BLaER1 treated with 17β-estradiol and CSF1 and Interleukin-3, amounts not matched to agents 10 nM and 100 nM (cell line): ENCODE data around the gene ANKRD11.
"Not testable (repeated sequence)": the region's sequence is repeated elsewhere in the genome, so short reads cannot be mapped to it uniquely, and the experiment has no call there.

Experiments used
- H3K27ac ChIP-seq, 11 experiments: shearing (Covaris generic); formaldehyde crosslinking; 2 replicates each; pipeline ENCODE4 v1.8.1; 2022
- H3K27me3 ChIP-seq, 11 experiments: shearing (Covaris generic); formaldehyde crosslinking; 2 replicates each; pipeline ENCODE4 v1.8.1; 2022
- H3K36me3 ChIP-seq, 11 experiments: shearing (Covaris generic); formaldehyde crosslinking; 2 replicates each; pipeline ENCODE4 v1.8.1; 2022
- H3K4me1 ChIP-seq, 10 experiments: shearing (Covaris generic); formaldehyde crosslinking; 2 replicates each; pipeline ENCODE4 v1.8.1; 2022
- H3K4me2 ChIP-seq, 11 experiments: shearing (Covaris generic); formaldehyde crosslinking; 2 replicates each; pipeline ENCODE4 v1.8.1; 2022
- H3K4me3 ChIP-seq, 10 experiments: shearing (Covaris generic); formaldehyde crosslinking; 2 replicates each; pipeline ENCODE4 v1.8.1; 2022
- H3K9ac ChIP-seq, 11 experiments: shearing (Covaris generic); formaldehyde crosslinking; 2 replicates each; pipeline ENCODE4 v1.8.1; 2022
- H3K9me3 ChIP-seq, 11 experiments: shearing (Covaris generic); formaldehyde crosslinking; replicated peaks in 1 of 11; 2 replicates each; pipeline ENCODE4 v1.8.1; 2022
- H4K20me1 ChIP-seq, 11 experiments: shearing (Covaris generic); formaldehyde crosslinking; 2 replicates each; pipeline ENCODE4 v1.8.1; 2022
- Cebpa-rat ChIP-seq, 11 experiments: shearing (Covaris generic); IDR thresholded peaks; 2 replicates each; pipeline ENCODE4 v1.8.1; 2022

ANKRD11 gene

DNA sequence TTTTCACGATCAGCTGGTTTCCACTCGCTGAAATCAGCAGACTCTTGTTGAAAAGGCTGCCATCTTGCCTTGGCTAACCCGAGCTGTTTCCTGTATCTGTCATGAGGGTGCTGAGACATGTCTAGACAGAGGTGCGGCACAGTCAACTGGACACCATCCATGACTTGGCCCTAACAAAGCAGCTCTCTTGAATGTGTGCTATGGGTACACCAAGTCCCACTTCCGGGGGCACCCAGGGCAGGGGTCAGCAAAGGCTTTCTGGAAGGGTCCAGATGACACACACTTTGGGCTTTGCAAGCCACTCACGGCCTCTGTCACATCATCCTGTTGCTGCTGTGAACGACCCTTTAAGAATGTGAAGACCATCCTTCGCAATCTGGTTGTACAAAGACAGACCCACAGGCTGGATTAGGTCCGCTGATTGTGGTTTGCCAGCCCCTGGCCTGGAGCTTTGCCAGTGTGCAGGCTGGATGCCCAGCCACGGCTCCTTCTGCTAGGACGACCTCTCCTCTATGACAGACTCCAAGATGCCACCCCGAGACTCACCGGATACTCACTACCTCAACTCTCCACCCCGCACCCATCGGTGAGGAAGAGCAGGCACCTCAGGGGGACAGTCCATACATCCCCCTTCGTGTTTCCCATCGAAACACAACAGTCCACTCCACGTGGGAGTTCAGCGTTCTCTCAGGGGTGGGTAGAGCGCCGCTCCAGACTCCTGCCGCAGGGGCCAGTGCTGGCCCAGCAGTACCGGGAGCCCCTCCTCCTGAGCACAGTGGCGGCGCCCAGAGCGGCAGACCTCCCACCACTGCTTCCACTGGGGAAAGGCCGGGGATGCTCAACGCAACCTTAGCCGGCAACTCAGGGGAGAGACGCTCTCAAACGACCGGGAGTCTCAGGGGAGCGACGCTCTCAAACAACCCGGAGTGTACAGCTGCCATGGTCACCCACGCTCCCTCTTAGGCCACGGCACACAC lies 123.5 kb downstream of the ANKRD11 start:
- peak overlapping the region; percentile 63 to 91 (median 75) for H3K4me2 ChIP-seq
- H3K36me3 ChIP-seq = peaks cover 11 to 49% (median 37%) of the 10 kb centered on the region in 11 experiments
- H3K9me3 ChIP-seq = no peaks in the 10 kb centered on the region
- H3K27ac ChIP-seq = peak overlapping the region in 1 of 11 experiments; percentile 40; a peak in 4 of 22 replicates
- no peak overlapping the region for H3K4me3 ChIP-seq
- H3K4me1 ChIP-seq = peaks cover 95 to 100% (median 99%) of the 10 kb centered on the region in 10 experiments
- no peaks in the 10 kb centered on the region for H3K27me3 ChIP-seq
- no peak for TF ChIP-seq Cebpa-rat (IDR thresholded peaks at IDR 0.05)
- H4K20me1 ChIP-seq = peaks cover 98 to 100% (median 100%) of the 10 kb centered on the region in 11 experiments
- H3K9ac ChIP-seq = 0 out of 22 replicates have a peak overlapping the region, but pooled peaks of 2 of the 11 experiments have one; percentile 24 to 40

- H3K27ac ChIP-seq = no peak overlapping the region
Measured at GRCh38 chr16:89365996-89366395, 124.4 kb downstream of the ANKRD11 start.

GRCh38 chr16:89365044-89365467 lies 125.3 kb downstream of the ANKRD11 start:
- TF ChIP-seq Cebpa-rat (IDR thresholded peaks at IDR 0.05) = no peak
- H3K4me1 ChIP-seq = peaks cover 95 to 100% (median 99%) of the 10 kb centered on the region in 10 experiments
- H4K20me1 ChIP-seq = peaks cover 98 to 100% (median 100%) of the 10 kb centered on the region in 11 experiments

More at GRCh38 chr16:89365996-89366395, 124.4 kb downstream of the ANKRD11 start:
- H3K4me3 ChIP-seq = no peak overlapping the region
- H3K27me3 ChIP-seq = no peaks in the 10 kb centered on the region
- H3K9ac ChIP-seq = no peak overlapping the region
- peaks cover 5 to 41% (median 29%) of the 10 kb centered on the region in 11 experiments; a peak in 20 of 22 replicates for H3K36me3 ChIP-seq
- H3K9me3 ChIP-seq = no peaks in the 10 kb centered on the region
- peaks cover 95 to 100% (median 99%) of the 10 kb centered on the region in 10 experiments for H3K4me1 ChIP-seq
- peaks cover 98 to 100% (median 100%) of the 10 kb centered on the region in 11 experiments for H4K20me1 ChIP-seq
- peak overlapping the region in 10 of 11 experiments; percentile 69 to 93 (median 76); a peak in 16 of 22 replicates for H3K4me2 ChIP-seq
- no peak for TF ChIP-seq Cebpa-rat (IDR thresholded peaks at IDR 0.05)

GRCh38 chr16:89364606-89365005 lies 125.8 kb downstream of the ANKRD11 start:
- 0 out of 22 replicates have a peak overlapping the region, but pooled peaks of 1 of the 11 experiments have one; percentile 6 for H3K9ac ChIP-seq
- H3K4me3 ChIP-seq = no peak overlapping the region
- peaks cover 95 to 100% (median 99%) of the 10 kb centered on the region in 10 experiments for H3K4me1 ChIP-seq
- no peaks in the 10 kb centered on the region for H3K9me3 ChIP-seq
- H3K4me2 ChIP-seq = peak overlapping the region; percentile 51 to 93 (median 76)
- TF ChIP-seq Cebpa-rat (IDR thresholded peaks at IDR 0.05) = no peak
- peaks cover 6 to 42% (median 27%) of the 10 kb centered on the region in 11 experiments; a peak in 18 of 22 replicates for H3K36me3 ChIP-seq
- peak overlapping the region in 3 of 11 experiments; percentile 33 to 40 (median 38); a peak in 5 of 22 replicates for H3K27ac ChIP-seq
- H3K27me3 ChIP-seq = no peaks in the 10 kb centered on the region
- H4K20me1 ChIP-seq = peaks cover 98 to 100% (median 100%) of the 10 kb centered on the region in 11 experiments

More at GRCh38 chr16:89365044-89365467, 125.3 kb downstream of the ANKRD11 start:
- Histone ChIP-seq H3K27ac (peak overlapping the region in 3 of 11 experiments; percentile 33 to 40 (median 38); a peak in 4 of 22 replicates), H3K4me3 (no peak overlapping the region), H3K9ac (0 out of 22 replicates have a peak overlapping the region, but pooled peaks of 1 of the 11 experiments have one; percentile 12), H3K36me3 (peaks cover 6 to 41% (median 27%) of the 10 kb centered on the region in 11 experiments; a peak in 19 of 22 replicates), H3K4me2 (peak overlapping the region; percentile 51 to 93 (median 76)), H3K27me3 (no peaks in the 10 kb centered on the region), H3K9me3 (no peaks in the 10 kb centered on the region)

GRCh38 chr16:89363621-89364393 lies 126.6 kb downstream of the ANKRD11 start:
- Histone ChIP-seq H3K27me3 (no peaks in the 10 kb centered on the region), H3K9me3 (no peaks in the 10 kb centered on the region), H3K9ac (peak overlapping the region in 4 of 11 experiments; percentile 6 to 16 (median 12); a peak in 2 of 22 replicates), H3K4me2 (peak overlapping the region; percentile 51 to 93 (median 76)), H4K20me1 (peaks cover 98 to 100% (median 100%) of the 10 kb centered on the region in 11 experiments), H3K27ac (peak overlapping the region in 3 of 11 experiments; percentile 5 to 40 (median 33); a peak in 2 of 22 replicates), H3K4me3 (0 out of 20 replicates have a peak overlapping the region, but pooled peaks of 1 of the 10 experiments have one; percentile 12), H3K36me3 (peaks cover 6 to 34% (median 27%) of the 10 kb centered on the region in 11 experiments; a peak in 18 of 22 replicates), H3K4me1 (peaks cover 95 to 100% (median 99%) of the 10 kb centered on the region in 10 experiments)
- TF ChIP-seq Cebpa-rat (IDR thresholded peaks at IDR 0.05) = no peak

- peaks cover 6 to 34% (median 27%) of the 10 kb centered on the region in 11 experiments; a peak in 18 of 22 replicates for H3K36me3 ChIP-seq
- H3K4me3 ChIP-seq, H3K27me3 ChIP-seq, H3K9me3 ChIP-seq, H3K27ac ChIP-seq: not testable (repeated sequence)
- peaks cover 98 to 100% (median 100%) of the 10 kb centered on the region in 11 experiments for H4K20me1 ChIP-seq
- peak overlapping the region; percentile 80 to 95 (median 91) for H3K4me2 ChIP-seq
- H3K9ac ChIP-seq = 0 out of 22 replicates have a peak overlapping the region, but pooled peaks of 1 of the 11 experiments have one; percentile 52
- peaks cover 95 to 100% (median 99%) of the 10 kb centered on the region in 10 experiments for H3K4me1 ChIP-seq
Measured at GRCh38 chr16:89362540-89363223, 127.7 kb downstream of the ANKRD11 start.

DNA sequence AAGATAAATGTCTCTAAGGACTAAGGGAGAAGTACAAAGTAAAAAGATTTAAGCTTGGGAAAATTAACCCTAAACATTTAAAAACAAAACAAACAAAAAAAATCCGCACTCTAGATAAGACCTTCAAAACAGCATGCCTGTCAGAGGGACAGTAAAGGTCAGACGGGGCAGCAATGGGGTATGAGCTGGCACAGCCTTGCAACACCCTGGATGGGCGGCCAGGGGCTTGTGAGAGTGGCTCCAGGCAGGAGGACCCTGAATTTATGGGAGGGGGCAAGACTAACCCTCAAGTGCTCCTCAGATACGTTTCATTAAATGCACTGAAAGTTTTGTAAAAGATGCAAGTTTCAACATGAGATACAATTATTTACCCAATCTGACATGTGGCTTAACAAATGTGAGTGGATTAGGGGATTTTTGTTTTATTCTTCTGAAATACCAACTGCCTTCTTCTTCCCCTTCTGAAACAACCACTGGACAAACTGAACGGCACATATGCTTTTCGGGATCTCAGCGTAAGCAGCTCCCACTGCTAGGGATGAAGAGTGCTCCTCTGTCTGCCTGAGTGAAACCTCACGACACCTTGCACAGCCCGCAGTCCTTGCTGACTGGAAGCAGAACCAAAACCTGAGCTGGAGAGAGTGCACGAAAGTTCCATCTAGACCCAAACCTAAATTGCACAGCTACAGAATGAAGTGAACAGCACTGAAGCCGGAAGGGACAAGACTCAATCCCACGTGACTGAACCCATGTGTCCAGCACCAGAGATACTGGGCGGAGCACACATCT lies 128.4 kb downstream of the ANKRD11 start:
- Histone ChIP-seq H3K9ac (peak overlapping the region; percentile 4 to 62 (median 46); a peak in 15 of 22 replicates), H3K4me3 (0 out of 20 replicates have a peak overlapping the region, but pooled peaks of 2 of the 10 experiments have one; percentile 3 to 24), H3K9me3 (no peaks in the 10 kb centered on the region), H3K4me2 (peak overlapping the region; percentile 80 to 95 (median 91)), H4K20me1 (peaks cover 98 to 100% (median 100%) of the 10 kb centered on the region in 11 experiments), H3K27ac (peak overlapping the region in 8 of 11 experiments; percentile 8 to 56 (median 36); a peak in 12 of 22 replicates), H3K27me3 (no peaks in the 10 kb centered on the region), H3K4me1 (peaks cover 95 to 100% (median 99%) of the 10 kb centered on the region in 10 experiments), H3K36me3 (peaks cover 6 to 34% (median 25%) of the 10 kb centered on the region in 11 experiments; a peak in 18 of 22 replicates)
- no peak for TF ChIP-seq Cebpa-rat (IDR thresholded peaks at IDR 0.05)
